A172 (cell line): Measurements from ENCODE around the gene GPRC5C. TPM values are rescaled to one million over a fixed set of nuclear protein-coding genes. Genes with fewer than 3 reads are reported as not detected.

Experiments used
- DNase-seq: peaks from one replicate; pipeline ENCODE4 v3.0.0-alpha.2; 2015; ENCODE audit warnings: low spot score
- total RNA-seq: library from RNA; depleted of rRNA; stranded (reverse); fragments of >200 nt; shearing (Covaris generic); gene quantifications from 2 replicates; pipeline ENCODE4 v1.2.3, GENCODE V29; 2014

GPRC5C gene
- total RNA-seq, 1 experiment from 2014 or later = 2.7 TPM

DNA sequence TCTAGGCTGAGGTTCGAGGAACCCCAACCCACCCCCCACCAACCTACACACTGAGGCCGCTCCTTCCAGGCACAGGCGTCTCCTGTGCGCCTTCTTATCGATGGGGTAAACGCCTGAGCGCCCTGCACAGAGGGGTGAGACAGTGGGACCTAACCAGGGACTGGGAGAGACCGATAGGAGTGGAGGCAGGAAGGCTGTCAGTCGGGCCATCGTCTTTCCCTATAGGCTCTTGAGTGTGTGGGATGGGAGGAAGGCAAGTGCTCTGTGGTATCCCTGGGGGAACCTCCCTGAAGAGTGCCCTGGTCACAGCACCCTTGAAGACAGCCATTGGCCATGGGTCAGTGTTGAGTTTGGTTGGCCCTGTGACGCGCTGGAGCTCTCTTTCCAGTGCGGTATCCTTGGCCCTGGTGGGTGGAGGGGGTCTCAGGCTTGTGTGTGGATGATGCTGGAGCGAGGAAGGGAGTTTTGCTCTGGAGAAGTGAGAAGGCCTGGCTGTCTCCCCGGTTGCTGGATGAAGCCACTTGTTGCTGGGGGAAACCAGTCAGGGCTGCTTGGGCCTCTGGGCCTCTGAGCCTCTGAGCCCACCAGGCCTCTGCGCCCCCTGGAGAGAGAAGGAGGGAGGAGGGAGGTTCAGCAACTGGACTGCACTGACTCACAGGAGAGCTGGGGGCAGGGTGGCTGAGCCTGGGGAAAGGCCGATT, 1.7 kb downstream of the GPRC5C start:
- no peak for DNase-seq

DNA sequence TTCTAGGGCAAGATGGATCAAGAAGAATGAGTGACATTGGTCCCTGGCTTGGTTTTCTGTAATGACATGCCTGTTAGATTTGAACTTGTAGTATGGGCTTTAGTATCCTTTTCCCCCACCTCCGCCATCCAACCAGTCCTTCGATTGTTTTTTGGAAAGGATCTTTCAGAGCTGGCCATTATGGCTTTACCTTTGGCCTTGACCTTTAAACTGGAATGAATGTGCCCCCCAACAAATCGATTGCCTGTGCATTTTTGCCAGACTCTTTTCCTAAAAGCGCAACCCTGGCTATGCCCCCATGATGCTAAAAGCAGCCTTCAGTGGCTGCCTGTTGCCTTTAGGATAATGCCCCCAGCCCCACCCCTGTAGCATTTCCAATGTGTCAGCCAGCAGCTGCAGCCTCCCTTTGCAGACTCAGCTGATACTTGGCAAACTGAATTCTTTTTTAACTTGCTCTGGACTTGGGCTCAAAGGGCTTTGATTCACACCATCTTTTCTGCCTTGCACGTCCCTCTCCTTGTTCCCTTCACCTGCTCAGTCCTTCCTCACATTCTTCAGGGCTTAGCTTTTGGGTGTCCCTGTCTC, 4.0 kb downstream of the GPRC5C start:
- DNase-seq = no peak

DNA sequence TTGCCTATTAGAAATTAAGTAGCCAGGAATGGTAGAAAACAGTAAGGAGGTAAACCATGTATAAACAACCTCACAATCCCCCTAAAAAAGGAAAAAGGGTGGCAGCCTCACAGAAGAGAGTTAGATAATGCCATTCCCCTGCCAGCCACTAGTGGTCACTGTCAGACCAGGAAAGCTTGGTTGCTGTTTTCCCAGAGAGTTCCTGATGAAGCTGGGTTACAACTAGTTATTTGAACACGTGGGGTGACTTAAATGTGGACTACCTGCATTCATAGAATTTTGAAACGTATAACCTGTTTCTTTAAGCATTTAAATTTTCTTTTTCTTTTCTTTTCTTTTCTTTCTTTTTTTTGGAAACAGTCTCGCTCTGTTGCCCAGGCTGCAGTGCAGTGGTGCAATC, 5.8 kb downstream of the GPRC5C start:
- no peak for DNase-seq

DNA sequence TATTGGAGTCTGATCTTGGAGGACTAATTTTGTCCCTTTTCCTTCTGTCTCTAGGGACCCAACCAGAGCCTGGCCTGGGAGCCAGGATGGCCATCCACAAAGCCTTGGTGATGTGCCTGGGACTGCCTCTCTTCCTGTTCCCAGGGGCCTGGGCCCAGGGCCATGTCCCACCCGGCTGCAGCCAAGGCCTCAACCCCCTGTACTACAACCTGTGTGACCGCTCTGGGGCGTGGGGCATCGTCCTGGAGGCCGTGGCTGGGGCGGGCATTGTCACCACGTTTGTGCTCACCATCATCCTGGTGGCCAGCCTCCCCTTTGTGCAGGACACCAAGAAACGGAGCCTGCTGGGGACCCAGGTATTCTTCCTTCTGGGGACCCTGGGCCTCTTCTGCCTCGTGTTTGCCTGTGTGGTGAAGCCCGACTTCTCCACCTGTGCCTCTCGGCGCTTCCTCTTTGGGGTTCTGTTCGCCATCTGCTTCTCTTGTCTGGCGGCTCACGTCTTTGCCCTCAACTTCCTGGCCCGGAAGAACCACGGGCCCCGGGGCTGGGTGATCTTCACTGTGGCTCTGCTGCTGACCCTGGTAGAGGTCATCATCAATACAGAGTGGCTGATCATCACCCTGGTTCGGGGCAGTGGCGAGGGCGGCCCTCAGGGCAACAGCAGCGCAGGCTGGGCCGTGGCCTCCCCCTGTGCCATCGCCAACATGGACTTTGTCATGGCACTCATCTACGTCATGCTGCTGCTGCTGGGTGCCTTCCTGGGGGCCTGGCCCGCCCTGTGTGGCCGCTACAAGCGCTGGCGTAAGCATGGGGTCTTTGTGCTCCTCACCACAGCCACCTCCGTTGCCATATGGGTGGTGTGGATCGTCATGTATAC, 8.0 kb downstream of the GPRC5C start:
- DNase-seq = no peak

DNA sequence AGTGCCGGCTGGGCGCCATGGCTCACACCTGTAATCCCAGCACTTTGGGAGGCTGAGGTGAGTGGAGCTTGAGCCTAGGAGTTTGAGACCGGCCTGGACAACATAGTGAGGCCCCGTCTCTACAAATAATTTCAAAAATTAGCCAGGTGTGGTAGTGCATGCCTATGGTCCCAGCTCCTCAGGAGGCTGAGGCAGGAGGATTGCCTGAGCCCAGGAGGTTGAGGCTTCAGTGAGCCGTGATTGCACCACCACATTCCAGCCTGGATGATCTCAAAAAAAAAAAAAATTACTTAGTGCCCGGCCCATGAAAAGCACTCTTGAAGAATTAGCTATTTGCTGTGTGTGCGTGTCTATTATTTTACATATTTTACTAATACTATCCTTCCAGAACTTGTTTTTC, 9.6 kb downstream of the GPRC5C start:
- no peak for DNase-seq

DNA sequence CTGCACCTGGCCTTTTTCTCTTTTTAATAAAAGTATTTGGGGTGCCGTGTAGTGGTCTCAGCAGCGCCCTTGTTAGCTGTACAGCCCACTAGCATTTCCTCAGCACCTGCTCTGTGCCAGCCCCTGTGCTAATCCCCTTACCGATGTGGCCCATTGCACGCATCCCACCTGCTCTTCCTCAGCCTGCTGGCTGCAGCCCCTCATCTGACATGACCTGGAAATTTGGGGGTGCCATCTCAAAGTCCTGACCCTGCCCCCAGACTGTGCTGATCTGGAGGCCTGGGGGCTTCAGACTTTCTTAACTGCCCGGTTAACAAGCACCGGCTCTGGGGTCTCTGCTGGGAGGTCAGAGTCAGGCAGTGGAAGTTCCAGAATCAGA, 10.4 kb downstream of the GPRC5C start:
- no peak for DNase-seq

DNA sequence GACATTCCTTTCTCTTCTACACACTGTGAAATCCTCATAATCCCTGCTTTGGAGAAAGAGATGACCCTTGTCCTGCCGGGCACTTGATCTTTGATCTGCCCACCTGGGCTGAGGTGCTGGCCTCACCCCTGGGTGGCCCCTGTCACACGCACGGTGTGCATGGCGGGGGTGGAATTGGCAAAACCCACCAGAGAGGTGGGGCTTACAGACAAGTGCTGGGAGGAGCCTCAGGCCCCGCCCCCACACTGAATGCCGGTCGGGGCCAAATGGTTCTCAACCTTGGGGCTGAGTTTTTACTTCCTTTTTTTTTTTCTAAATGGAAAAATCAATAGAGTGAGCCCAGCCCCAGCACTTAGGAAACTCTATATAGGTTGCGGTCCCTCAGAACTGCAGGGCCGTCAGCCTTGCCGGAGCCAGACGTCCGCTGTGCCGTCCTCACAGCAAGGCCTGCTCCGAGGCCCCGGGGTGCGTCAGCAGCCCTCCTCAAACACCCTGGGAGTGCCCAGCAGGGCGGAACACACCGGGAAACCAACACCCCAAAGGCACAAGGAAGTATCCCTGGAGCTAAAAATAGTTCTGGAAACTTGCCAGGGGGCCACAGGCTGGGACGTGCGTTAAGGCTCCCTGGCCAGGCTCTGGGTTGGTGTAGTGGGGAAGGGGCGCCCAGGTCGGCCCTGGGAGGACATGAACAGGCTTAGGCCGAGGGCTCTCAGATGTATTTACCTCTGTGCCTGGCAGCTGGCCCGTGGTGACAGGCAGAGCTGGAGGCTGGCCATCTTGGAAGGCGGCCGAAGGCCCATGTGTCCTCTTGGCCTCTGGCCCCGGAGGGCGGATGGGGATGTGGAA, 11.0 kb downstream of the GPRC5C start:
- peak; percentile 30 for DNase-seq

DNA sequence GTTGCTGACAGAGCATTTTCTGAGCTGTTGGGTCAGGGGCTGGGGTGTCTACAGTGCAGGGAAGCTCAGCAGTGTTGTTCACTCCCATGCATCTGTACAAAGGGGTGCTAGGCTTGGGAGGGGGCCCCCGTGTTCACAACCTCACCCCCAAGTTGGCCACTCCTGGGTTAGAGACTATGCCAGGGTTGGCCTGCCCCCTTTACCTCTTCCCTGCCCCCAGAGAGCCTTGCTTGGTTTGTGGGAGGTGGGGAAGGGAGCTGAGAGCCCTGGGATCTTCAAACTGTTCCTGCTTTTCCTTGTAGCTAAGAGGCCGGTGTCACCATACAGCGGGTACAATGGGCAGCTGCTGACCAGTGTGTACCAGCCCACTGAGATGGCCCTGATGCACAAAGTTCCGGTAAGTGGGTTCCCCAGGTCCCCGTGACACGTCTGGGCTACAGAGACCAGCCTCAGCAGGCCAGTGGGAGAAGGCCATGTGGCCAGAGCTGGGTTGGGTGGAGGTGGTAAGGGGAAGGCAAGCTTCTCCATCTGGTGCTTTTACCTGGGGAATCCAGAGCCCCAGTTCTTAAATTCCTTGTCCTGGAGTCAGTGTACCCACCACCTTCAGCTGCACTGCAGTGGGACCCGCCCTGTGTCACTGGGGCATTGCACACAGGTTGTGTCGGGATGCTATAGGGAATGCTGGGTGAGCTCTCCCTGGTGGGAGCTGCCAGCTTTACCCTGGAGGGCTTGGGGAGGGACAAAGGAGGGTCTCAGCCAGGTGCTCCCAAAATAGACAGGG, 11.8 kb downstream of the GPRC5C start:
- DNase-seq = no peak

DNA sequence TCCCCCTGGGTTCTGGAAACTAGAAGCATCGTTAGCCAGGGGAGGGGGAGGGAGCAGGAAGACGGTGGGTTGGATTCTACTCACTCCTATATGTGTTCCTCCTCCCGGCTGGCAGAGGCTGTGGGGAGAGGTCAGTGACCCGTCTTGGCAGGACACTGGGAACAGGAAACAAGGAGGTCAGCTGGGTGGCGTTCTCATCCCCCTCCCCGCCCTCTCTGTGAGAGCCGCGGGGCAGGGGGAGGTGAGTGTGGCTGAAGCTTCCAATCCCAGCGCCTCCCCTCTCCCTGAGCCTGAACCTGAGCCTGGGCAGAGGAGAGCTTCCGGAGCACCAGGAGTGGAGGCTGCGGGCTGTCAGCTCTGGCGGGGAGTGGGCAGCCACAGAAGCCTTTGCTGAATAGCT, 12.5 kb downstream of the GPRC5C start:
- peak; percentile 70 for DNase-seq

DNA sequence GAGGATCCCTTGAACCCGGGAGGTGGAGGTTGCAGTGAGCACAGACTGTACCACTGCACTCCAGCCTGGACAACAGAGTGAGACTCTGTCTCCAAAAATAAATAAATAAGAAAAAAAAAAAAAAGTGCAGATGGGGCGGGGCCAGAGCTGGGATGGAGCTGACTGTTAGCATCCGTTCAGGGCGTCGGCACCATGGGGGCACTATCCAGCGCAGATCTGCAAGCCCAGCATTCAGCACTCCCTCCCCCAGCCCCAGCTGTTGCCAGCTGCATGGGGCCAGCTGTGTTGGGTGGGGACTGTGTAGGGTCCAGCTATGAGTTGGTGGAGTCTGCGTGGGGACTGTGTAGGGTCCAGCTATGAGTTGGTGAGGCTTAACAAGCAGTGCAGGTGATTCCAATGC, 13.3 kb downstream of the GPRC5C start:
- DNase-seq = no peak

DNA sequence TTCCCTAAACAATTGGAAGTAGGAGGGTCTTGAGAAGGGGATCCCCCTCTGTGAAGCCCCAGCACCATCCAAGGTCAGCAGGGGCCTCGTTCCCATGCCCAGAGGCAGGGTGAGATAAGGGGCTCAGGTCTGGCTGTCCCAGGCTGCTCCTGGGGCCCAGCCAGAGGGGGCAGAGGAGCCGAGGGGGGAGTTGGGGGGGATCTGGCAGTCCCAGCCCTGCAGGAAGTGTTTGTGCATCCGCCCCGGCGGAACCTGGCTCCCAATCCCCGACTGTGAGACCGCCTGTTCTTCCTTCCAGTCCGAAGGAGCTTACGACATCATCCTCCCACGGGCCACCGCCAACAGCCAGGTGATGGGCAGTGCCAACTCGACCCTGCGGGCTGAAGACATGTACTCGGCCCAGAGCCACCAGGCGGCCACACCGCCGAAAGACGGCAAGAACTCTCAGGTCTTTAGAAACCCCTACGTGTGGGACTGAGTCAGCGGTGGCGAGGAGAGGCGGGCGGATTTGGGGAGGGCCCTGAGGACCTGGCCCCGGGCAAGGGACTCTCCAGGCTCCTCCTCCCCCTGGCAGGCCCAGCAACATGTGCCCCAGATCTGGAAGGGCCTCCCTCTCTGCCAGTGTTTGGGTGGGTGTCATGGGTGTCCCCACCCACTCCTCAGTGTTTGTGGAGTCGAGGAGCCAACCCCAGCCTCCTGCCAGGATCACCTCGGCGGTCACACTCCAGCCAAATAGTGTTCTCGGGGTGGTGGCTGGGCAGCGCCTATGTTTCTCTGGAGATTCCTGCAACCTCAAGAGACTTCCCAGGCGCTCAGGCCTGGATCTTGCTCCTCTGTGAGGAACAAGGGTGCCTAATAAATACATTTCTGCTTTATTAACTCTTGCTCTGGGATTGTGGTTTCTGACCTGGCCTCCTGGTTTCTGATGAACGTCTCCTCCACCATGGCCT, 14.9 kb downstream of the GPRC5C start:
- no peak for DNase-seq

DNA sequence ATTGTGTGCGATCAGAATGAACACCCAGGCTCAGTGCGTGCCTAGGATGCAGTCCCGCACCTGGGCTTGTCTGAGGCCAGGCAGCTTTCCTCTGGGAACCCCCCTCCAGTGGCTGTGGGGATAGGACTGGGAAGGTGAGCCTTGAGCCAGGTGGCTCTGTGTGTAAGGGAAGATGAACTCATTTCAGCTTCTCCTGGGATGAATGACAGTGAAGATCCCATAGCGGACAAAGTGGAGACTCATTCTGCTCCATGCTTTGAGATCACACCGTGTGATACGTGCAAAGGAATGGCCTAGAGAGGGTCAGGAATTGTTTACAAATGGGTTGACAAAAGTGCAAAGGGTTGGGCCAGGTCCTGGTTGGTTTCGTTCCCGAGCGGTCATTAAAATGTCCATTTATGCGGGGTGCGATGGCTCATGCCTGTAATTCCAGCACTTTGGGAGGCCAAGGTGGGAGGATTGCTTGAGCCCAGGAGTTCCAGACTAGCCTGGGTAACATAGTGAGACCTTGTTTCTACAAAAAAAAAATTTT, 15.8 kb downstream of the GPRC5C start:
- no peak for DNase-seq

DNA sequence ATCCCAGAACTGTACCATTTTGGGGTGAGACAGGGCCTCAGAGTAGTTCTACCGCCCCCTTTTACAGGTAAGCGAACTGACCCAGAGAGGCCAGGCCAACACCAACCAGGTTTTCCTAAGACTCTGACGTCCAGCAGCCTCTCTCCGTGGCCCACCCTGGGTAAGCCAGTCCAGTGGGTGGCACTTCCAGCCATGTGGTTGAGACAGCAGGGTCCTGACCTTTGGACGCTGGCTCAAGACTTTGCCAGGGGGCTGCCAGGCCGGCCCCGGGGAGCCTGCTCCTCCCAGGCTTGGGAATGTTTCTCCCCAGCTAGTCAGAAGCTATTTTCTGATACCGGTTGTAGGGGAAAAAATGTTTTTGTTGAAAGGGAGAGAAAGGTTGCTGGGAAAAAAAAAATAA, 16.9 kb downstream of the GPRC5C start:
- no peak for DNase-seq

DNA sequence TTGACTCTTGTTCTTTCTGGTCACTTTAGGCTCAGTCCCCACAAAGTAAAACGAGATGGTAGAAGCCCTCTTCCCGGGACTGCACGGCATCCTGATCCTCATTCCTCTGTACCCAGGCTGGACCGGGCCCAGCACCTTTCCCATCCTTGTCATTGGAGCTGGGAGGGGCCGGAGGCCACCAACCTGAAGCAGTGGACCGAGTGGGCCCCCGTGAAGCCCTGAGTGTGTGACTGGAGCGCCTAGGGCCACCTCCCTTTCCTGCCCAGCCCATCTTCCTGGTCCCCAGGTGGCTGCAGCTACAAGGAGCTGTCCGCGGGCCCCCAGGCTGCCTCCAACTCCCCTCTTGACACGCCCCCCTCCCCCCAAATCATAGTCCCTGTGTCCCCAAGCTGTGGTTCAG, 17.4 kb downstream of the GPRC5C start:
- no peak for DNase-seq

DNA sequence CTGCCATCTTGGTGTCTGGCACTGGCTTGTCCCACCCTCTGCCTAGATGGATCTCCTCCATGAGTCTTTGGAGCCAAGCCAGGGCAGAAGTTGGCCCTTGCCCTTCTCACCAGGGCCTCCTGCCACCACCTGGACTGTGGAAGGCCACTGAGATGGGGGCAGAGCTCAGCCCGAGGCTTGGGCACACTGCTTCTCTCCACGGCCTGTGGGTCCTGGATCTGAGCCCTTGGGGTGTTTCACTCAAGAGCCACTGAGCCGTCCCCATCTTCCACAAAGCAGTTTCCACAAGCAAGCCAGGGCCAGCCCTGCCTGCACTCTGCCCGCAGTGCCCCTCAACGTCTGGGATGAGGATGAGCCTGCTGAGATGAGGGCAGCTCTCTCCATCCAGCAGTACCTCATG, 17.9 kb downstream of the GPRC5C start:
- no peak for DNase-seq

DNA sequence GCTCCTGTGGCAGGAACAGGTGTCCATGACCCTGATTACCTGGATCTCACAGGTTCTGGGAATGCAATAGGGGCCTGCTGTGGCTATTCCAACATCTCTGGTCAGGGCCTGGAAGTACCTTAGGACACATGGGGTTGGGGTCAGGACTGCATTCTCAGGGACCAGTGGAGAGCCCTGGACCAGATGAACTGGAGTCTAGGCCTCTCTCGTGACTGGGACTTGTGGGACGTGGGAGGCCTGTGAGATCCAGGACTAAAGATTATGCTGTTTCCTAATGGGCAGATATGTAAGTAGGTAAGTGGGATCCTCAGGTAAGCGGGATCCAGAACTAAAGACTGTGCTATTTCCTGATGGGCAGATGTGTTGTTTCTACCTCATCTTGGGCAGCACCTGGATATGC, 18.3 kb downstream of the GPRC5C start:
- no peak for DNase-seq

DNA sequence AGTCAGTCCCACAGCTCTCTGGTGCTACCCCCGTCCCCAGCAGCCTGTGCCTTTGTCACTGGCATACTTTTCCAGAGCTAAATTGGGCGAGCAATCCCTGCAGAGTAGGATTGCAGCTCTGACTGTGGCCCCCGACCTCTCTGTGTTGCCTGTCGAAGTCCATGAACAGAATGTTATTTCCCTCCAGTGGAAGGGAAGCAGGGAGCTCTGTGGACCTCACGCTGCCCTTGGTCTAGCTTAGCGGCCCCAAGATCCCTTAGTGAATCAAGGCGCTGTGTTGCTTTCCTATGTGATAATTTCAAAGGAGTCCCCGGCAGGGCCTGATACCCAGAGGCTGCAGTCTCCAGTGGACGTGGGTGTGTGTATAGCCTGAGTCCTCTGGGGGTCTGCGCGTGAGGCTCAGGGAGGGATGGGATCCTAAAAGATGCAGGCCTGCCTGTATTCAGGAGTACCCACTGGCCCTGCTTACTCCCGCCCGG, 19.1 kb downstream of the GPRC5C start:
- DNase-seq = no peak

DNA sequence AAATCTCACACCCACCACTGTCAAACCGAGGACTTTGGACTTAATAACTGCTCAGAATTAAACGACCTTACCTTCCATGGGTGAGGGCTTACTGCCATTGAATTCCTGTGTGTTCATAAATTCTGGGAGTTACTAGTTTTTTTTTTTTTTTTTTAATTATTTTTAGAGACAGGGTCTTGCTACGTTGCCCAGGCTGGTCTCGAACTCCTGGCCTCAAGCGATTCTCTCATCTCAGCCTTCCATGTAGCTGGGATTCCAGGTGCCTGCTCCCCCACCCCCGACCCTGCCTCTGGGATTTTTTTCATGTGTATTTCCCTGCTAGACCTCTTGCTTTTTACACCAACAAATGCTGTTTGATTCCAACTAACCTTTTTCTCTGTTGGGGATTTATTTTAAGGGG, 19.7 kb downstream of the GPRC5C start:
- no peak for DNase-seq

DNA sequence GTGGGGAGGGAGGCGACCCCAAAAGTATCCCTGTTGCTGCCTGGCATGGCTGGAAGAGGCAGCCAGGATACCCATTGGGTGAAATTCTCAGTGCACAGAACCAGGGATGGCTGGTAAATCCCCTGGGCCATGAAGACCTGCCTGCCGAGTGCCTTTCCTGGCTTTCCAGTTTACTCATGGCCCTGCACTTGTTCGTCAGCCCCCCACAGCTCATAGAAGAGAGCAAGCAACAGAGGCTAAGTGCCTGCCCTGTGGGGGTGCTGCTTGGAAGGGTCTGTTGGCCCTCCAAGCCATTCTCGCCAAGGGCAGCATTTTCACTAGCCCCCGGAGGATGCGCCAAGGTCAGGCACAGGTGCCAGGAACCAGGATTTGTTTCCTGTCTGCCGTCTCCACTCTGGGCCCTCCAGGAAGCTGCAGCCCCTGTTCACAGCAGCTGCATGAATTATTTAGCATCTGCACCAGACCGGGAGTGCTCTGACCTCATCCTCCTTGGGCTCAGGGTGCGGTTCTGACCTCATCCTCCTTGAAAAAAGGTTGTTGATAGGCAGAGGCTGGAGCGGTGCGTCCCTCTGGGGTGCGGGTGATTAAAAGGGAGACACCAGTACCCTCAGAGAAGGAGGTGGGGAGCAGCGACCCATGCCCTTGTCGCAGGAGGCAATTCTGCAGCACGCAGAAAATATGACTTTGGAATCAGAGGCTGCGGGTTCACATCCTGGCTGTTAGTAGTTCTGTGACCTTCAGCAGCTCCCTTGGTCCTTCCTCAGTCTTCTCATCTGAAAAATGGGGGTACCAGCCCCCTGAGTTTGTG, 20.3 kb downstream of the GPRC5C start:
- DNase-seq = peak; percentile 55
